GM12875 (cell line): ENCODE data around the gene THRB.

Experiments used
- H3K4me3 ChIP-seq: one replicate; pipeline ENCODE4 v1.5.1; 2011; ENCODE audit warnings: low read depth, low read length, control low read depth
- CTCF ChIP-seq: IDR thresholded peaks from 2 replicates; pipeline ENCODE4 v1.5.1; 2011; ENCODE audit warnings: low read depth, mild to moderate bottlenecking, control low read depth, inconsistent platforms, low read length, moderate library complexity, borderline replicate concordance; ENCODE audit not compliant: insufficient read depth

THRB gene

GRCh38 chr3:24504772-24505171 is 10.1 kb upstream of the THRB start:
- no peak for TF ChIP-seq CTCF

GRCh38 chr3:24503616-24504113 is 9.0 kb upstream of the THRB start:
- no peak overlapping the region for H3K4me3 ChIP-seq
- no peak for TF ChIP-seq CTCF

More at GRCh38 chr3:24504772-24505171, 10.1 kb upstream of the THRB start:
- H3K4me3 ChIP-seq, result no peak overlapping the region

GRCh38 chr3:24502690-24503089 is 8.0 kb upstream of the THRB start:
- no peak overlapping the region for H3K4me3 ChIP-seq
- no peak for TF ChIP-seq CTCF

GRCh38 chr3:24500806-24501205 is 6.2 kb upstream of the THRB start:
- H3K4me3 ChIP-seq, result no peak overlapping the region
- no peak for TF ChIP-seq CTCF

GRCh38 chr3:24499991-24500390 is 5.3 kb upstream of the THRB start:
- no peak overlapping the region for H3K4me3 ChIP-seq
- TF ChIP-seq CTCF, result no peak

- no peak overlapping the region for H3K4me3 ChIP-seq
- TF ChIP-seq CTCF, result no peak
Measured at GRCh38 chr3:24498796-24499195, 4.1 kb upstream of the THRB start.

- TF ChIP-seq CTCF, result no peak
- H3K4me3 ChIP-seq, result no peak overlapping the region
Measured at GRCh38 chr3:24498391-24498790, 3.7 kb upstream of the THRB start.
